Activated CD8-positive, alpha-beta memory T cell treated with anti-CD3 and anti-CD28 coated beads, Interleukin-2, amount 50 U/mL, for 1 hour (primary cell): ENCODE data around the gene CNTN4.

Experiments
- DNase-seq: peaks from one replicate; pipeline ENCODE4 v3.0.0-alpha.2; 2020; ENCODE audit errors: extremely low read depth

The CNTN4 gene

GRCh38 chr3:2686816-2687502, 588.3 kb downstream of the CNTN4 start:
- no peak for DNase-seq

GRCh38 chr3:2697589-2697988, 598.9 kb downstream of the CNTN4 start:
- no peak for DNase-seq

- DNase-seq: no peak
Measured at GRCh38 chr3:2701471-2701870, 602.8 kb downstream of the CNTN4 start.

GRCh38 chr3:2706144-2706835, 607.6 kb downstream of the CNTN4 start:
- DNase-seq: no peak

- no peak for DNase-seq
Measured at GRCh38 chr3:2706836-2707210, 608.2 kb downstream of the CNTN4 start.

- no peak for DNase-seq
Measured at GRCh38 chr3:2711081-2711480, 612.4 kb downstream of the CNTN4 start.

GRCh38 chr3:2713923-2714322, 615.3 kb downstream of the CNTN4 start:
- no peak for DNase-seq

- no peak for DNase-seq
Measured at GRCh38 chr3:2714834-2715233, 616.2 kb downstream of the CNTN4 start.

- no peak for DNase-seq
Measured at GRCh38 chr3:2727101-2727500, 628.4 kb downstream of the CNTN4 start.

- no peak for DNase-seq
Measured at GRCh38 chr3:2727610-2728318, 629.1 kb downstream of the CNTN4 start.

GRCh38 chr3:2731843-2732242, 633.2 kb downstream of the CNTN4 start:
- DNase-seq: no peak

GRCh38 chr3:2735392-2735894, 636.8 kb downstream of the CNTN4 start:
- DNase-seq: no peak

- DNase-seq: no peak
Measured at GRCh38 chr3:2741516-2741915, 642.9 kb downstream of the CNTN4 start.

GRCh38 chr3:2765002-2765579, 666.4 kb downstream of the CNTN4 start:
- DNase-seq: no peak

- no peak for DNase-seq
Measured at GRCh38 chr3:2770451-2770850, 671.8 kb downstream of the CNTN4 start.

GRCh38 chr3:2771193-2771592, 672.5 kb downstream of the CNTN4 start:
- DNase-seq: no peak

GRCh38 chr3:2771741-2772140, 673.1 kb downstream of the CNTN4 start:
- no peak for DNase-seq

GRCh38 chr3:2772803-2773202, 674.1 kb downstream of the CNTN4 start:
- no peak for DNase-seq

GRCh38 chr3:2774481-2775249, 676.0 kb downstream of the CNTN4 start:
- no peak for DNase-seq

- DNase-seq: no peak
Measured at GRCh38 chr3:2783261-2783660, 684.6 kb downstream of the CNTN4 start.

- DNase-seq: no peak
Measured at GRCh38 chr3:2784627-2785026, 686.0 kb downstream of the CNTN4 start.
